A673 (cell line): ENCODE measurements around the gene LRRC4C. TPM values are rescaled to one million over a fixed set of nuclear protein-coding genes. Genes with fewer than 3 reads are reported as not detected.
"Not testable (repeated sequence)": the region's sequence is repeated elsewhere in the genome, so short reads cannot be mapped to it uniquely, and the experiment has no call there.

ENCODE experiments used
- BruUV-seq: library from RNA; stranded (reverse); fragments of 400-500 nt; replicated peaks from 2 replicates; lab custom pipeline; 2021; lab: Mats Ljungman, UMichigan
- CTCF ChIA-PET: fragments of 300-600 bp; sonication (Branson Sonifier 250); formaldehyde crosslinking; loops from one replicate; lab custom pipeline; 2022; ENCODE audit warnings: antibody characterized with exemption; lab: Charles Lee
- POLR2A ChIA-PET: fragments of 300-600 bp; sonication (Branson Sonifier 250); formaldehyde crosslinking; loops from one replicate; lab custom pipeline; 2022; ENCODE audit warnings: antibody characterized with exemption; ENCODE audit not compliant: low non-redundant PET; lab: Charles Lee
- DNase-seq: peaks from one replicate; pipeline ENCODE4 v3.0.0-alpha.2; 2015; ENCODE audit warnings: low spot score
- H3K27ac ChIP-seq: fragments of 200-600 bp; sonication (generic); 2 replicates; pipeline ENCODE4 v1.5.1; 2016; ENCODE audit warnings: mixed run types, low read depth, mild to moderate bottlenecking, mixed read lengths, antibody characterized with exemption, low read length; ENCODE audit not compliant: poor library complexity, severe bottlenecking
- H3K27me3 ChIP-seq: fragments of 200-600 bp; sonication (generic); replicated peaks from 2 replicates; pipeline ENCODE4 v1.6.1; 2017; ENCODE audit warnings: mixed run types, low read depth, mild to moderate bottlenecking, mixed read lengths, antibody characterized with exemption, low read length; ENCODE audit not compliant: insufficient read depth, poor library complexity
- H3K36me3 ChIP-seq: fragments of 200-600 bp; sonication (generic); 2 replicates; pipeline ENCODE4 v1.6.1; 2016; ENCODE audit warnings: mixed run types, mild to moderate bottlenecking, mixed read lengths, antibody characterized with exemption, low read length; ENCODE audit not compliant: insufficient read depth, poor library complexity, severe bottlenecking
- H3K4me1 ChIP-seq: fragments of 200-600 bp; sonication (generic); 2 replicates; pipeline ENCODE4 v1.6.1; 2017; ENCODE audit warnings: mixed run types, mild to moderate bottlenecking, mixed read lengths, antibody characterized with exemption, low read length; ENCODE audit not compliant: insufficient read depth, poor library complexity, severe bottlenecking
- H3K4me3 ChIP-seq: fragments of 200-600 bp; sonication (generic); 2 replicates; pipeline ENCODE4 v1.5.1; 2016; ENCODE audit warnings: low read depth, mixed run types, mild to moderate bottlenecking, mixed read lengths, low read length; ENCODE audit not compliant: poor library complexity, severe bottlenecking
- H3K9me3 ChIP-seq: fragments of 200-600 bp; sonication (generic); 2 replicates; pipeline ENCODE4 v1.6.1; 2016; ENCODE audit warnings: mixed run types, low read depth, mild to moderate bottlenecking, mixed read lengths, antibody characterized with exemption, low read length; ENCODE audit not compliant: poor library complexity, severe bottlenecking
- EZH2 ChIP-seq: fragments of 200-600 bp; sonication (generic); IDR thresholded peaks from 2 replicates; pipeline ENCODE4 v1.6.1; 2017; ENCODE audit warnings: borderline replicate concordance, low read depth, mild to moderate bottlenecking, mixed read lengths, antibody characterized with exemption, low read length; ENCODE audit not compliant: poor library complexity, severe bottlenecking
- intact Hi-C: fragments of 100-400 bp; cut with micrococcal nuclease; formaldehyde crosslinking; loops from one replicate; pipeline ENCODE4 v1.10.0; 2022; ENCODE audit not compliant: unreplicated experiment
- total RNA-seq: library from RNA; stranded (reverse); gene quantifications from 2 replicates; pipeline ENCODE4 v1.2.3, GENCODE V29; 2021
- TF ChIP-seq, protein P1 (sequence below): fragments of 300-800, 200-600 bp; sonication (generic); conservative IDR thresholded peaks from 2 replicates; pipeline ENCODE4 v1.5.1; 2017; ENCODE audit warnings: low read depth, mild to moderate bottlenecking, antibody characterized with exemption, low read length, moderate library complexity, mixed read lengths

Gene LRRC4C
- total RNA-seq, 1 experiment from 2014 or later = 38.3 TPM

- POLR2A ChIA-PET, H3K4me3 ChIP-seq, H3K9me3 ChIP-seq, H3K36me3 ChIP-seq, DNase-seq, H3K27ac ChIP-seq, BruUV-seq, intact Hi-C loops, H3K27me3 ChIP-seq: not testable (repeated sequence)
- CTCF ChIA-PET = interaction anchor here (1.0 kb wide), 1 partner anchor 127 kb away, joined by 3 read pairs; no protein-coding TSS in a partner anchor
- TF ChIP-seq, protein P1, sequence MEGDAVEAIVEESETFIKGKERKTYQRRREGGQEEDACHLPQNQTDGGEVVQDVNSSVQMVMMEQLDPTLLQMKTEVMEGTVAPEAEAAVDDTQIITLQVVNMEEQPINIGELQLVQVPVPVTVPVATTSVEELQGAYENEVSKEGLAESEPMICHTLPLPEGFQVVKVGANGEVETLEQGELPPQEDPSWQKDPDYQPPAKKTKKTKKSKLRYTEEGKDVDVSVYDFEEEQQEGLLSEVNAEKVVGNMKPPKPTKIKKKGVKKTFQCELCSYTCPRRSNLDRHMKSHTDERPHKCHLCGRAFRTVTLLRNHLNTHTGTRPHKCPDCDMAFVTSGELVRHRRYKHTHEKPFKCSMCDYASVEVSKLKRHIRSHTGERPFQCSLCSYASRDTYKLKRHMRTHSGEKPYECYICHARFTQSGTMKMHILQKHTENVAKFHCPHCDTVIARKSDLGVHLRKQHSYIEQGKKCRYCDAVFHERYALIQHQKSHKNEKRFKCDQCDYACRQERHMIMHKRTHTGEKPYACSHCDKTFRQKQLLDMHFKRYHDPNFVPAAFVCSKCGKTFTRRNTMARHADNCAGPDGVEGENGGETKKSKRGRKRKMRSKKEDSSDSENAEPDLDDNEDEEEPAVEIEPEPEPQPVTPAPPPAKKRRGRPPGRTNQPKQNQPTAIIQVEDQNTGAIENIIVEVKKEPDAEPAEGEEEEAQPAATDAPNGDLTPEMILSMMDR = peak; percentile 57
- H3K4me1 ChIP-seq = peaks cover 24% of the 10 kb centered on the region
Observed at GRCh38 chr11:40167805-40168204, 1291.6 kb downstream of the LRRC4C start.

GRCh38 chr11:40166892-40167291, 1292.6 kb downstream of the LRRC4C start:
- Histone ChIP-seq H3K27ac (no peak overlapping the region), H3K4me3 (no peak overlapping the region), H3K36me3 (no peaks in the 10 kb centered on the region), H3K27me3 (no peaks in the 10 kb centered on the region), H3K9me3 (peaks cover 3% of the 10 kb centered on the region), H3K4me1 (peaks cover 33% of the 10 kb centered on the region)
- ChIA-PET CTCF (interaction anchor here (0.9 to 1.0 kb wide), 2 partner anchors 17 to 127 kb away, joined by 3 read pairs; no protein-coding TSS in a partner anchor), POLR2A (interaction anchor here (0.6 kb wide), 1 partner anchor 281 kb away, joined by 3 read pairs; no protein-coding TSS in a partner anchor)
- DNase-seq = peak; percentile 45
- no TSS peak for BruUV-seq
- TF ChIP-seq, protein P1 = no peak
- no peak for TF ChIP-seq EZH2
- intact Hi-C loops = no loop called here

GRCh38 chr11:40162901-40163883, 1296.3 kb downstream of the LRRC4C start:
- Histone ChIP-seq H3K4me1 (peaks cover 35% of the 10 kb centered on the region), H3K9me3 (peaks cover 3% of the 10 kb centered on the region), H3K36me3 (no peaks in the 10 kb centered on the region), H3K27me3 (no peaks in the 10 kb centered on the region), H3K4me3 (no peak overlapping the region), H3K27ac (no peak overlapping the region)
- BruUV-seq = no TSS peak
- intact Hi-C loops = no loop called here
- CTCF ChIA-PET = no interaction called here
- DNase-seq = peak; percentile 80
- no peak for TF ChIP-seq EZH2
- TF ChIP-seq, protein P1 = no peak
- POLR2A ChIA-PET = no interaction called here
